Lung microvascular endothelial cell (primary cell): Measurements from ENCODE around the gene GIT1. TPM values are rescaled to one million over a fixed set of nuclear protein-coding genes. Genes with fewer than 3 reads are reported as not detected.

Source experiments
- DNase-seq, 2 donors: peaks; one replicate each; pipeline versions ENCODE4 v3.0.0 to v3.0.0-alpha.2; 2010; ENCODE audit warnings: low read depth in 2 of 2
- total RNA-seq: library from RNA; depleted of rRNA; stranded (reverse); fragments of >200 nt; gene quantifications from 2 replicates; pipeline ENCODE4 v1.2.1, GENCODE V29; 2014

The GIT1 gene
- total RNA-seq, 1 donor from 2014 or later: 35.7 TPM

DNA sequence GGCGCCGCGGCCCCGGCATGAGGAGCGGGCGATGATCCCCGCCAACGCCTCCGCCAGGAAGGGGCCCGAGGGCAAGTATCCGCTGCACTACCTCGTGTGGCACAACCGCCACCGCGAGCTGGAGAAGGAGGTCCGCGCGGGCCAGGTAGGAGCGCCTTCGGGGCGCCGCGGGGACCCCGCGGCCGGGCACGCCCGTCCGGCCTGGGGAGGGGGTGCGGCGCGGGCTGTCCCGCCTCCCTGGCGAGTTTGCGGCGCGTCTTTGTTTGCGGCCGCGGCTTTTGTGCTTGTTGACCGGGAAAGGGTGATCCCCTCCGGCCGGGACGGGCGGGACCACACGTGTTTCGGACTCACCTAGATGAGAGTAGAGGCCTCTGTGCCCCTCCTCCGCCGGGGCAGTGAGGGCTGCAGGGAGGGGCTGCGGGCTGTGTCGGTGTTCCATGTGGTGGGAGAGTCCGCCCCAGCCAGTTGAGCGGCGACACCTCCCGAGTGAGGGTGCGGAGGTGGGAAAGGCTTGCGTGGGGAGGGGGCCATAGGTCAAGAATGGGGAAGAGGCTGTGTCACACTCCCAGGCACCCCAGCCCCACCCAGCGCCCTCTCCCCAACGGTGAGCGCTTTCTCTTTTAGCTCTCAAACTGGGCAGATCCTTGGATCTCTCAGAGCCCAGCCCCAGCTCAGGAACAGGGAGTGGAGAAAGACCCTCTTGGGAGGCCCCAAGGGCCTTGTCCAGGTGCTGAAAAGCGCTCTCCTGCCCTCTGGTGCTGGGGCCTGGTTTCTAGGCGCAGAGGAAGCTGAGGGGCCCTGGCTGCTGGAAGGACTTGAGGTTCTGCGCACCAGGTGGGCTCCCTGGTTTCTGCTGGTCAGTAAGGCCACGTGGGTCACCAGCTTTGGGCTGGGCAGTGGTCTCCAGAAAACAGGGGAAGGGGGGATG lies 4.4 kb upstream of the GIT1 start:
- DNase-seq: no peak

- peak in 1 of 2 donors; percentile 28 for DNase-seq
Measured at GRCh38 chr17:29592850-29593551, 3.6 kb upstream of the GIT1 start, which contains the start of gene ANKRD13B. TSS of gene ANKRD13B (plus strand) at chr17:29593132. CDS start at chr17:29593622, 490 bp downstream.

GRCh38 chr17:29591737-29592608 lies 2.5 kb upstream of the GIT1 start:
- DNase-seq: peak in 1 of 2 donors; percentile 79

- DNase-seq: peak; percentile 52 to 93
Measured at GRCh38 chr17:29591146-29591736, 1.8 kb upstream of the GIT1 start.

DNA sequence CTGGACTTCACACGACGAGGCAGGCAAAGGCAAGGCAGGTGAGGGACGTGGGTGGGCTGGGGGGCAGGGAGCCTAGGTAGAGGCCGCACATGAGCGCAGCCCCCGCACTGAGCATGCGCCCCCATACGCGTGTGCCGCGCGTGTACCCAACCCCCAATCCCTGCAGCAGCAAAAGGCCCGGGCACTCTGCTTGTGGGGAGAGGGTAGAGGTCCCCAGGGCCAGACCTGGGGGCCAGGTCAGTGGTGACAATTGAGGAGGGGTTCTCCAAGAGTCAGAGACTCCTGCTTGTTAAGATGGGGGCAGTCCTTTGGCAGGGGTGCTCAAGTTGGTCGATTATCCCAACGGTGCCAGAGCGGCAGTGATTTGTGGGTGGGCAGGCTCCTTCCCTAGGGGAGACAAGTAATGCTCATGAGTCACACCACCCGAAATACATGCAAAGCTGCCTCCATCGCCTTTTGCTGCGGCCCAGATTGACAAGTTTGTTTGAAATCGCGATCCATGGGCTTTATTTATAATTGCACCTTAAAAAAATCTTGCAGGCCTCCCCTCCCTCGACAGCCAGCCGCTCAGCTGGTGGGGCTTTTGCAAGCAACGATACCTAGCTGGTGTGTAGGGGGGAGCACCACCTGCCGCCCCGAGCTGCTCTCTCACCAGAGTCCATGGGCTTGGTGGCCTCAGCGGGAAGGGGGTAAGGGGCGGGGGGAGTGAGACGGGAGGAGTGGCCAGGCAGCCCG lies 1.1 kb upstream of the GIT1 start:
- DNase-seq: peak in 1 of 2 donors; percentile 53

DNA sequence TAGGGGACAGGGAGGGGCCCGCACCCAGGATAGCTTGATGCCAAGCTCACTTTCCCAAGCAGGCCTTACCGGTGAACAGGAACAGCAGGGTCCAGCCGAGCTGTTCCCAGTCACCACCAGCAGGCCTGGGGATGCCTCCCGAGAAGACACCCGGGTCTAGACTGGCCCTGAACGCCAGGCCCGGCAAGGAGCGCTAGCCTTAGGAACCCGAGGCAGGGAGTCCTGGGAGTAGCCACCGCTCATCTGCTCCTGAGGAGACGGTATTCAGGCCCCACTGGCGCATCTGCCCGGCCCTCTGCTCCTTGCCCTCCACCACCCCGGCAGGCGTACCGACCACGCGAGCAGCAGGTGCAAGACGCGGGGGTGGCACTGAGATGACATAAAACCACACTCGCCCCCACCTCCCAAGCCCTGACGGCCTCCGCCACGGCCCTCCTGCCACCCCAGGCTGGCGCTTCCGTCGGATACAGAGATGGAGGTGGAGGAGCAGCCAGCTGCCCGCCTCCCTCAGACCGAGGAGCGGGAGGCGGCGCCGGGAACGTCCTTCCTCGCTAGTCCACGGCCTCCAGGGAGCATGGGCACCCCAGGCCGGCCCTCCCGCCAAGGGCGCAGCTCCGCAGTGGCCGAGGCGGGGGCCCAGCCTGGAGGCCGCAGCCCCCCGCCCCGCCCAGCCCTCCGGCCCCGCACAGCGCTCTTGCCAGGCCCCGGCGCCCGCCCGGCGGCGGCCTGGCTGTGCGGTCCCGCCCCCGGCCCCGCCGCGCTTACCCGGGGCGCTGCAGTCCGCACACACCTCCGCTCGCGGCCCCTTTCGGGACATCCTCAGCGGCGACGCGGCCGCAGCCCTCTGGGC lies 661 bp downstream of the GIT1 start:
- peak; percentile 37 to 43 for DNase-seq

- peak in 1 of 2 donors; percentile 49 for DNase-seq
Measured at GRCh38 chr17:29588017-29588561, 1.4 kb downstream of the GIT1 start.

- DNase-seq: no peak
Measured at GRCh38 chr17:29587591-29587990, 1.9 kb downstream of the GIT1 start.

GRCh38 chr17:29586676-29587469 lies 2.6 kb downstream of the GIT1 start:
- DNase-seq: no peak

- DNase-seq: peak; percentile 74 to 86
Measured at GRCh38 chr17:29585080-29585751, 4.2 kb downstream of the GIT1 start.

GRCh38 chr17:29584452-29585079 lies 4.9 kb downstream of the GIT1 start:
- DNase-seq: peak in 1 of 2 donors; percentile 24

GRCh38 chr17:29583324-29584248 lies 5.9 kb downstream of the GIT1 start:
- no peak for DNase-seq

DNA sequence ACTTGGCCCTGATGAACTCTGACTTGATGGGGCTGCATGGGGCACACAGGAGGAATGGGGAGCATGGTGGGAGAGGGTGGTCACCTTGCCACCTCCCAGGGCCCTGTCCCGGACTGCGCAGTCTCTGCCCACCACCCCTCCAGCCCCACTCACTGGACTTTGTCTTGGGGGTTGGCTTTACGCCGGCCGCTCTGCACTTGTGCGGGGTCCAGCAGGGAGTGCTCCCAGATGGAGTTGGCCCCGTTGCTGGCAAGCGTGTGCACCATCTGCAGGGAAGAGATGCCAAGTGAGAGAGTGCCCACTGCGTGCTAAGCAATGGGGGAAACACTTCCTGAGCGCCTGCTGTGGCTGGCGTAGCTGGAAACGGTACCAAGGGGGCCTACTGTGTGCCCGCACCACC lies 6.7 kb downstream of the GIT1 start:
- no peak for DNase-seq

DNA sequence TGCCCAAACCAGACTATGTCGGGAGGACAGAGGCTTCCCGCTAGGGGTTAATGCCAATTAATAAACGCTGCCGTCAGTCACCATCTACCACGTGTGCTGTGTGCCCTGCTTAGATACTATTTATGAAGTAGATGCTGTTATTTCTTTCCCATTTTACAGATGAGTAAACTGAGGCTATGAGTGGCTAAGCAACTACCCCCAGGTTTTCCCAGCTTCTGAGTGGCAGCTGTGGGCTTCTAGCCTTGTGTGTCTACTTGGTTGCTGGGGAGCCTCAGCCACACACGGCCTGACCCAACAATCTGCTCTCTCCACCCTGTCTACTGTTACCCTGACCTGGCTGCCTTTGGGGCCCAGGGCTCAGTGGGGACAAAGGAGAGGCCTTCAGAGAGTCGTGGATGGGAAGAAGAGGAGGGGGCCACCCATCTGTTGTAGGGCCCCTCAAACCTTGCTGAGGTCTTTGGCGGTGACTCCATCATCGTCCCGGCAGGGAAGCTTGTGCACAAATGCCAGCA lies 7.1 kb downstream of the GIT1 start:
- DNase-seq: no peak

GRCh38 chr17:29581583-29582253 lies 7.7 kb downstream of the GIT1 start:
- DNase-seq: no peak
